CD14-positive monocyte (primary cell): Measurements from ENCODE around the gene MEIG1. TPM values are rescaled to one million over a fixed set of nuclear protein-coding genes. Genes with fewer than 3 reads are reported as not detected.

ENCODE experiments used
- DNase-seq, 3 donors: peaks; one replicate each; pipeline ENCODE4 v3.0.0-alpha.2; 2011 to 2022
- H2AFZ ChIP-seq: 2 replicates; pipeline ENCODE4 v1.6.0; 2012; ENCODE audit warnings: mild to moderate bottlenecking, low read depth, low read length, inconsistent platforms; ENCODE audit not compliant: insufficient read depth, poor library complexity, severe bottlenecking
- H3K27ac ChIP-seq, 2 donors: 1 replicate in 1 of 2; 2 replicates in 1 of 2; pipeline ENCODE4 v1.5.1; 2012 to 2013; ENCODE audit warnings: low read length in 2 of 2, control low read depth in 1 of 2, inconsistent platforms in 1 of 2, low read depth in 1 of 2, mild to moderate bottlenecking in 1 of 2
- H3K27me3 ChIP-seq, 2 donors: one replicate each; pipeline versions ENCODE4 v1.6.0 to v1.6.1; 2011 to 2013; ENCODE audit warnings: low read length in 2 of 2; ENCODE audit not compliant: control insufficient read depth in 2 of 2, insufficient read depth in 2 of 2
- H3K36me3 ChIP-seq, 2 donors: replicated peaks in 1 of 2; 1 replicate in 1 of 2; 2 replicates in 1 of 2; pipeline versions ENCODE4 v1.5.1 to v1.6.1; 2012 to 2013; ENCODE audit warnings: low read length in 2 of 2, control low read depth in 1 of 2, inconsistent platforms in 1 of 2, mild to moderate bottlenecking in 1 of 2; ENCODE audit not compliant: insufficient read depth in 2 of 2, control insufficient read depth in 1 of 2
- H3K4me1 ChIP-seq, 2 donors: 1 replicate in 1 of 2; 2 replicates in 1 of 2; pipeline versions ENCODE4 v1.5.1 to v1.6.1; 2012 to 2013; ENCODE audit warnings: low read length in 2 of 2, control low read depth in 1 of 2, inconsistent platforms in 1 of 2, mild to moderate bottlenecking in 1 of 2, moderate library complexity in 1 of 2; ENCODE audit not compliant: insufficient read depth in 2 of 2, control insufficient read depth in 1 of 2
- H3K4me2 ChIP-seq: replicated peaks from 2 replicates; pipeline ENCODE3; 2012; ENCODE audit warnings: low read length, moderate library complexity, mild to moderate bottlenecking; ENCODE audit not compliant: poor library complexity, severe bottlenecking; ENCODE audit errors: extremely low read depth
- H3K4me3 ChIP-seq, 3 experiments: fragments of 200-600 bp in 1 of 3; sonication (generic) in 1 of 3; replicated peaks in 1 of 3; 1 replicate in 2 of 3; 2 replicates in 1 of 3; pipeline ENCODE4 v1.5.1; 2011 to 2013; ENCODE audit warnings: low read length in 3 of 3, mild to moderate bottlenecking in 3 of 3, control low read depth in 2 of 3, low read depth in 2 of 3, inconsistent platforms in 1 of 3, moderate library complexity in 1 of 3
- H3K79me2 ChIP-seq: 2 replicates; pipeline ENCODE4 v1.6.0; 2012; ENCODE audit warnings: mild to moderate bottlenecking, control low read depth, inconsistent platforms, low read length, moderate library complexity; ENCODE audit not compliant: insufficient read depth
- H3K9ac ChIP-seq: 2 replicates; pipeline ENCODE4 v1.6.0; 2017; ENCODE audit warnings: low read length, mild to moderate bottlenecking; ENCODE audit not compliant: insufficient read depth, poor library complexity, severe bottlenecking
- H3K9me3 ChIP-seq, 2 donors: replicated peaks in 1 of 2; 1 replicate in 1 of 2; 2 replicates in 1 of 2; pipeline versions ENCODE4 v1.5.1 to v1.6.1; 2012 to 2013; ENCODE audit warnings: low read length in 2 of 2, control low read depth in 1 of 2; ENCODE audit not compliant: control insufficient read depth in 1 of 2, insufficient read depth in 1 of 2
- H4K20me1 ChIP-seq: 2 replicates; pipeline ENCODE4 v1.6.0; 2012; ENCODE audit warnings: mild to moderate bottlenecking, low read length, control low read depth, moderate library complexity; ENCODE audit not compliant: insufficient read depth
- H3K27ac Mint-ChIP-seq, 7 donors: one replicate each; pipeline ENCODE4 v1.8.0; 2020; ENCODE audit warnings: mild to moderate bottlenecking in 7 of 7, mixed read lengths in 7 of 7, moderate library complexity in 6 of 7, inconsistent platforms in 2 of 7
- H3K27me3 Mint-ChIP-seq, 3 donors: one replicate each; pipeline ENCODE4 v1.8.0; 2021 to 2022; ENCODE audit warnings: low read depth in 3 of 3, mild to moderate bottlenecking in 3 of 3, mixed read lengths in 3 of 3, moderate library complexity in 3 of 3, inconsistent platforms in 1 of 3
- H3K36me3 Mint-ChIP-seq, 2 donors: one replicate each; pipeline ENCODE4 v1.8.0; 2020; ENCODE audit warnings: mixed read lengths in 2 of 2, inconsistent platforms in 1 of 2, mild to moderate bottlenecking in 1 of 2
- H3K4me1 Mint-ChIP-seq: one replicate; pipeline ENCODE4 v1.8.0; 2020; ENCODE audit warnings: mild to moderate bottlenecking, mixed read lengths
- H3K4me3 Mint-ChIP-seq, 2 donors: one replicate each; pipeline ENCODE4 v1.8.0; 2020; ENCODE audit warnings: mild to moderate bottlenecking in 2 of 2, mixed read lengths in 2 of 2, moderate library complexity in 1 of 2
- H3K9me3 Mint-ChIP-seq, 7 donors: one replicate each; pipeline ENCODE4 v1.8.0; 2020 to 2022; ENCODE audit warnings: mixed read lengths in 7 of 7, mild to moderate bottlenecking in 6 of 7, moderate library complexity in 6 of 7, inconsistent platforms in 2 of 7
- CTCF ChIP-seq: fragments of 200-600 bp; IDR thresholded peaks from one replicate; pipeline ENCODE4 v1.8.0; 2022; ENCODE audit warnings: antibody characterized with exemption, mild to moderate bottlenecking
- WGBS: methylation state at CpG from one replicate; pipeline ENCODE4 v1.1.5; 2013; ENCODE audit warnings: missing lambda C conversion rate; ENCODE audit not compliant: insufficient coverage; 5-methylcytosine and 5-hydroxymethylcytosine counted together
- intact Hi-C, 2 donors: fragments of 100-400 bp; cut with micrococcal nuclease; formaldehyde crosslinking; loops; one replicate each; pipeline versions ENCODE4 v1.15.0 to v1.15.1; 2023
- polyA plus RNA-seq, 3 donors: library from polyadenylated mRNA; depleted of rRNA in 1 of 3; unstranded in 2 of 3; stranded (reverse) in 1 of 3; fragments of 300-500 nt in 2 of 3; fragments of >200 nt in 1 of 3; fragmentation: Illumina TruSeq in 2 of 3; gene quantifications; 1 replicate in 2 of 3; 2 replicates in 1 of 3; pipeline ENCODE4 v1.2.3, GENCODE V29; 2012 to 2021

Gene MEIG1
- polyA plus RNA-seq, 3 donors = 0.47 TPM; not detected in 2

GRCh38 chr10:14911801-14912200, 47.4 kb upstream of the MEIG1 start:
- no peak overlapping the region for H3K27ac Mint-ChIP-seq

GRCh38 chr10:14916600-14916999, 42.6 kb upstream of the MEIG1 start:
- H3K9me3 ChIP-seq = peaks cover 6 to 18% of the 10 kb centered on the region in 2 donors
- no peaks in the 10 kb centered on the region for H3K27me3 ChIP-seq
- H3K27ac Mint-ChIP-seq = no peak overlapping the region
- H3K4me3 ChIP-seq = no peak overlapping the region
- peaks cover 8 to 19% (median 10%) of the 10 kb centered on the region in 7 donors for H3K9me3 Mint-ChIP-seq
- DNase-seq = no peak
- peaks cover 26% of the 10 kb centered on the region for H3K79me2 ChIP-seq
- H3K36me3 ChIP-seq = peaks cover 81 to 100% of the 10 kb centered on the region in 2 donors
- H3K27ac ChIP-seq = no peak overlapping the region
- TF ChIP-seq CTCF = no peak
- WGBS = 100% methylated on average over 1 of the region's 2 CpGs
- no peak overlapping the region for H3K4me2 ChIP-seq
- H2AFZ ChIP-seq = no peak overlapping the region
- intact Hi-C loops = no loop called here
- no peak overlapping the region for H3K4me3 Mint-ChIP-seq
- H3K9ac ChIP-seq = no peak overlapping the region
- H3K4me1 ChIP-seq = no peaks in the 10 kb centered on the region
- H4K20me1 ChIP-seq = peaks cover 27% of the 10 kb centered on the region
- H3K36me3 Mint-ChIP-seq = peaks cover 86 to 97% of the 10 kb centered on the region in 2 donors
- no peaks in the 10 kb centered on the region for H3K4me1 Mint-ChIP-seq
- H3K27me3 Mint-ChIP-seq = no peaks in the 10 kb centered on the region

More at GRCh38 chr10:14911801-14912200, 47.4 kb upstream of the MEIG1 start:
- Histone ChIP-seq H3K36me3 (peaks cover 78 to 100% of the 10 kb centered on the region in 2 donors), H4K20me1 (peaks cover 31% of the 10 kb centered on the region), H3K27me3 (no peaks in the 10 kb centered on the region), H3K9me3 (no peaks in the 10 kb centered on the region), H3K79me2 (peaks cover 37% of the 10 kb centered on the region), H3K9ac (no peak overlapping the region), H3K4me3 (no peak overlapping the region), H3K4me1 (no peaks in the 10 kb centered on the region), H3K27ac (no peak overlapping the region), H3K4me2 (no peak overlapping the region), H2AFZ (no peak overlapping the region)
- H3K4me1 Mint-ChIP-seq = no peaks in the 10 kb centered on the region
- peaks cover 0 to 2% (median 0%) of the 10 kb centered on the region in 7 donors for H3K9me3 Mint-ChIP-seq
- intact Hi-C loops = no loop called here
- no peak overlapping the region for H3K4me3 Mint-ChIP-seq
- peaks cover 75 to 95% of the 10 kb centered on the region in 2 donors for H3K36me3 Mint-ChIP-seq
- 100% methylated on average over 2 of the region's 3 CpGs for WGBS
- no peak for TF ChIP-seq CTCF
- no peak for DNase-seq
- no peaks in the 10 kb centered on the region for H3K27me3 Mint-ChIP-seq
